Motor neuron (in vitro differentiated cells): ENCODE measurements around the gene WASHC4. TPM values are rescaled to one million over a fixed set of nuclear protein-coding genes. Genes with fewer than 3 reads are reported as not detected.
"Not testable (repeated sequence)": the region's sequence is repeated elsewhere in the genome, so short reads cannot be mapped to it uniquely, and the experiment has no call there.

Experiments used
- ATAC-seq, 8 experiments: fragments of 200-7000 bp; cut with Tn5 transposase; replicated peaks in 6 of 8; 2 replicates each; pipeline ENCODE4 v1.8.0; 2021; ENCODE audit warnings: mild to moderate bottlenecking in 8 of 8, moderate library complexity in 8 of 8
- H3K27ac ChIP-seq, 2 donors: fragments of 250-450 bp; sonication (Bioruptor Pico); 2 replicates each; pipeline ENCODE4 v1.9.0; 2021; ENCODE audit warnings: antibody characterized with exemption in 2 of 2, mild to moderate bottlenecking in 2 of 2, moderate library complexity in 1 of 2
- H3K4me1 ChIP-seq, 2 donors: fragments of 250-450 bp; sonication (Bioruptor Pico); replicated peaks in 1 of 2; 2 replicates each; pipeline ENCODE4 v1.6.1; 2021; ENCODE audit warnings: antibody characterized with exemption in 2 of 2, mild to moderate bottlenecking in 2 of 2, moderate library complexity in 1 of 2
- H3K4me3 ChIP-seq, 5 donors: fragments of 250-450 bp; sonication (Bioruptor Pico); 2 replicates each; pipeline ENCODE4 v1.9.0; 2021; ENCODE audit warnings: antibody characterized with exemption in 5 of 5, mild to moderate bottlenecking in 5 of 5, moderate library complexity in 4 of 5
- WGBS, 10 experiments: fragments of 450-650 bp; shearing (Covaris generic); methylation state at CpG; one replicate each; pipeline ENCODE4 v1.0.0; 2022; 5-methylcytosine and 5-hydroxymethylcytosine counted together
- in situ Hi-C, 9 experiments: fragments of 400-800 bp; cut with MboI; loops; one replicate each; pipeline ENCODE4 v1.15.0; 2021; ENCODE audit warnings: low sequenced_read_pairs in 9 of 9, low pct_unique_long_range_greater_than_20kb in 2 of 9; ENCODE audit not compliant: unreplicated experiment in 9 of 9
- total RNA-seq, 8 experiments: library from RNA; unstranded; fragments of 300-600 nt; gene quantifications; 2 replicates each; pipeline versions ENCODE4 v1.2.3 to v1.2.4, GENCODE V29; 2022

WASHC4 gene
- total RNA-seq, 8 experiments from 2014 or later = 29.1 to 88.6 (median 37.5) TPM

GRCh38 chr12:105078712-105079570, 28.6 kb upstream of the WASHC4 start:
- Histone ChIP-seq H3K4me3 (no peak overlapping the region), H3K27ac (no peak overlapping the region), H3K4me1 (peaks cover 6 to 16% of the 10 kb centered on the region in 2 donors)
- 24 to 95% (median 78%) methylated on average over 2 to 9 of the region's 11 CpGs for WGBS, 10 experiments
- in situ Hi-C loops = no loop called here
- peak in 3 of 8 experiments; percentile 41 to 81 (median 65) for ATAC-seq

- 8 to 41% (median 22%) methylated on average over 1 to 5 of the region's 5 CpGs; no CpG with 5 or more reads in 1 of the 10 experiments for WGBS, 10 experiments
- Histone ChIP-seq H3K4me1 (peaks cover 6 to 16% of the 10 kb centered on the region in 2 donors), H3K27ac (peak overlapping the region; percentile 87 to 90), H3K4me3 (peak overlapping the region; percentile 50 to 78 (median 54))
- ATAC-seq = peak in 1 of 8 experiments; percentile 15
- in situ Hi-C loops = no loop called here
Observed at GRCh38 chr12:105083031-105083430, 24.5 kb upstream of the WASHC4 start.

- 0 to 17% (median 3%) methylated on average over 2 to 14 of the region's 18 CpGs; no CpG with 5 or more reads in 3 of the 10 experiments for WGBS, 10 experiments
- peak; percentile 42 to 72 (median 58) for ATAC-seq
- peak overlapping the region; percentile 50 to 78 (median 54) for H3K4me3 ChIP-seq
- in situ Hi-C loops = no loop called here
- peaks cover 6 to 16% of the 10 kb centered on the region in 2 donors for H3K4me1 ChIP-seq
- H3K27ac ChIP-seq = peak overlapping the region; percentile 87 to 90
Observed at GRCh38 chr12:105083551-105084105, 23.9 kb upstream of the WASHC4 start.

- H3K27ac ChIP-seq = peak within 1 kb of the TSS; percentile 87 to 90
- in situ Hi-C loops = no loop called here
- H3K4me1 ChIP-seq = peaks cover 6 to 16% of the 10 kb centered on the region in 2 donors
- peak within 1 kb of the TSS; percentile 50 to 78 (median 54) for H3K4me3 ChIP-seq
- 52 to 100% (median 95%) methylated on average over 1 to 9 of the region's 75 CpGs; no CpG with 5 or more reads in 3 of the 10 experiments for WGBS, 10 experiments
- peak; percentile 87 to 96 (median 92) for ATAC-seq
Observed at GRCh38 chr12:105084251-105085250, 23.0 kb upstream of the WASHC4 start, which contains the start of gene ALDH1L2. ALDH1L2 (minus strand) TSS chr12:105084458; CDS start chr12:105084436, 22 bp downstream.

GRCh38 chr12:105085501-105085900, 22.0 kb upstream of the WASHC4 start:
- H3K4me1 ChIP-seq = peaks cover 6 to 16% of the 10 kb centered on the region in 2 donors
- in situ Hi-C loops = no loop called here
- ATAC-seq = no peak
- WGBS, 10 experiments = 31 to 100% (median 69%) methylated on average over 1 to 6 of the region's 6 CpGs; no CpG with 5 or more reads in 2 of the 10 experiments
- no peak overlapping the region for H3K4me3 ChIP-seq
- no peak overlapping the region for H3K27ac ChIP-seq

- in situ Hi-C loops = no loop called here
- Histone ChIP-seq H3K27ac (no peak overlapping the region), H3K4me1 (peaks cover 2 to 7% of the 10 kb centered on the region in 2 donors), H3K4me3 (no peak overlapping the region)
- WGBS, 10 experiments = 60 to 100% (median 75%) methylated on average over 1 to 3 of the region's 3 CpGs; no CpG with 5 or more reads in 5 of the 10 experiments
- peak in 3 of 8 experiments; percentile 35 to 94 (median 75) for ATAC-seq
Observed at GRCh38 chr12:105089817-105090216, 17.7 kb upstream of the WASHC4 start.

- ATAC-seq = no peak
- in situ Hi-C loops = no loop called here
- peaks cover 2 to 7% of the 10 kb centered on the region in 2 donors for H3K4me1 ChIP-seq
- H3K27ac ChIP-seq = no peak overlapping the region
- no peak overlapping the region for H3K4me3 ChIP-seq
- WGBS, 10 experiments = 35 to 100% (median 68%) methylated on average over 1 to 5 of the region's 6 CpGs; no CpG with 5 or more reads in 2 of the 10 experiments
Observed at GRCh38 chr12:105090361-105090760, 17.2 kb upstream of the WASHC4 start.

- 42 to 92% (median 73%) methylated on average over 2 to 4 of the region's 4 CpGs; no CpG with 5 or more reads in 1 of the 10 experiments for WGBS, 10 experiments
- in situ Hi-C loops = no loop called here
- H3K4me1 ChIP-seq = peaks cover 2 to 7% of the 10 kb centered on the region in 2 donors
- no peak for ATAC-seq
- no peak overlapping the region for H3K4me3 ChIP-seq
- H3K27ac ChIP-seq = no peak overlapping the region
Observed at GRCh38 chr12:105091476-105092206, 15.9 kb upstream of the WASHC4 start.

GRCh38 chr12:105092336-105092735, 15.2 kb upstream of the WASHC4 start:
- WGBS, 10 experiments = 32 to 72% (median 50%) methylated on average over 1 to 11 of the region's 13 CpGs
- H3K4me3 ChIP-seq = no peak overlapping the region
- peaks cover 2 to 7% of the 10 kb centered on the region in 2 donors for H3K4me1 ChIP-seq
- ATAC-seq = no peak
- no peak overlapping the region for H3K27ac ChIP-seq
- in situ Hi-C loops = no loop called here

GRCh38 chr12:105095338-105095737, 12.2 kb upstream of the WASHC4 start:
- WGBS, 10 experiments = 40 to 95% (median 83%) methylated on average over 1 to 5 of the region's 5 CpGs; no CpG with 5 or more reads in 4 of the 10 experiments
- H3K4me1 ChIP-seq, ATAC-seq, H3K27ac ChIP-seq, in situ Hi-C loops, H3K4me3 ChIP-seq: not testable (repeated sequence)

GRCh38 chr12:105099356-105099755, 8.2 kb upstream of the WASHC4 start:
- no peak for ATAC-seq
- 40 to 100% (median 100%) methylated on average over 1 of the region's 1 CpG; no CpG with 5 or more reads in 4 of the 10 experiments for WGBS, 10 experiments
- in situ Hi-C loops = no loop called here
- no peak overlapping the region for H3K27ac ChIP-seq
- H3K4me1 ChIP-seq = no peaks in the 10 kb centered on the region
- no peak overlapping the region for H3K4me3 ChIP-seq
